Stimulated activated CD8-positive, alpha-beta memory T cell treated with anti-CD3 and anti-CD28 coated beads, Interleukin-4, amount 100 ng/mL, for 24 hours (primary cell): ENCODE measurements around the gene SLIT1.

ENCODE experiments used
- DNase-seq: peaks from one replicate; pipeline ENCODE4 v3.0.0-alpha.2; 2020; ENCODE audit warnings: low read depth

Gene SLIT1

GRCh38 chr10:96971324-96971723 lies 214.4 kb downstream of the SLIT1 start:
- no peak for DNase-seq

DNA sequence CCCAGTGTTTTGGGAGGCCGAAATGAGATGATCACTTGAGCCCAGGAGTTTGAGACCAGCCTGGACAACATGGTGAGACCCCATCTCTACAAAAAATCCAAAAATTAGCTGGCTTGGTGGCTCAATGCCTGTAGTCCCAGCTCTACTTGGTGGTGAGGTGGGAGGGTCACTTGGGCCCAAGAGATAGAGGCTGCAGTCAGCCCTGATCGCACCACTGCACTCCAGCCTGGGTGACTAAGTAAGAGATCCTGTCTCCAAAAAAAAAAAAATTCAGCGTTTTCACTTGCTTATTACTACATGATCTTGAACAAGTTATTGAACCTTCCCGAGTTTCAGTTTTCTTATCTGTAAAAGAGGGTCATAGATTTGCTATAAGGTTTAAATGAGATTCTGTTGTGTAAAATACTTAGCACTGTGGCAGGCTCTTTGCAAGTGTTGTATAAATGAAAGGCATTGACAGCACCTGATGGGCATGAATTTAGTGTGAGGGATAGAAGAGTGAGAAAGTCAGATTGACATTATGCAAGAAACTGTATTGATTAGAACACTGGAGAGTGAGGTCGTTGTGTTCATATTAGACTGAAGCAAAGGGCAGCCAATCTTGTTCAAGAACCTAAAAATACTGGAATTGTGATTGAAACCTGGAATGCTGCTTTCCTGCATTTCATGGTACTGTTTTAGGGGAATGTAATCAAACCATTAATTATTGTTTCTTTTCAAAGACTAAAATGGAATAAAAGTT lies 216.9 kb downstream of the SLIT1 start:
- DNase-seq: no peak

DNA sequence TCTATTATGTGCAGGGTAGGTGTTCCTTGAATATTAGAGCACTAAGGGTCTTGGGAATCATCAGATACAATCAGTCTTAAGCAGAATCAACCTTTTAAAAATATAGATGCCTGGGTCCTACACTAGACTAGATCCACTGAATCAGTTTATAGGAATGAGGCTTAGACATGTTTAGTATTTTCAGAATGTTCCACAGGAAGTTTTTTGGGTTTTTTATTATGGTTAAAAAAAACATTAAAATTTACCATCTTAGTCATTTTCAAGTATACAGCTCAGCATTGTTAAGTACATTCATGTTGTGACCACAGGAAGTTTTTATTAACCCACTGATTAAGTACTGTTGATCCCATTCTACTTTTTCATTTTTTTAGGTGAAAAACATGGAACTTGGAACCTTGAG lies 217.9 kb downstream of the SLIT1 start:
- no peak for DNase-seq

- no peak for DNase-seq
These were observed 221.6 kb downstream of the SLIT1 start for GRCh38 chr10:96964131-96964530.

GRCh38 chr10:96960872-96961271 lies 224.9 kb downstream of the SLIT1 start:
- no peak for DNase-seq

- DNase-seq: no peak
These were observed 226.0 kb downstream of the SLIT1 start for GRCh38 chr10:96959733-96960132.

- DNase-seq: no peak
These were observed 227.7 kb downstream of the SLIT1 start for GRCh38 chr10:96958071-96958470.

DNA sequence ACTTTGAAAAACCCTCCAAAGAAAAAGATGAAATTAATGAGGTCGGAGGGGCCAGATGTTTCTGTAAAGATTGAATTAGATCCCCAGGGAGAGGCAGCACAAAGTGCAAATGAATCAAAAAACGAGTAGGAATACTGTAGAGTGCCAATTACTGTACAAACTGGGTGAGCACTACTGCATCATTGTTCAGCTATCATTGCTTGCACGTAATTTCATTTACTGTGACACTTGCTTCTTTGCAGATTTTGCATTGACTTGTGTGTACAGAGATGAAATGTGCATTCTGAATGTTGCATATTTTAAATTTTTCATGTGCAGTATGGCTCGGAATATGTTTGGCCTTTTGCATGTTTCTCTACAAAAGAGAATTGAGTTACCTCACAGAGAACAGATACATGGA lies 230.0 kb downstream of the SLIT1 start:
- DNase-seq: no peak

- no peak for DNase-seq
These were observed 233.8 kb downstream of the SLIT1 start for GRCh38 chr10:96951954-96952353.

DNA sequence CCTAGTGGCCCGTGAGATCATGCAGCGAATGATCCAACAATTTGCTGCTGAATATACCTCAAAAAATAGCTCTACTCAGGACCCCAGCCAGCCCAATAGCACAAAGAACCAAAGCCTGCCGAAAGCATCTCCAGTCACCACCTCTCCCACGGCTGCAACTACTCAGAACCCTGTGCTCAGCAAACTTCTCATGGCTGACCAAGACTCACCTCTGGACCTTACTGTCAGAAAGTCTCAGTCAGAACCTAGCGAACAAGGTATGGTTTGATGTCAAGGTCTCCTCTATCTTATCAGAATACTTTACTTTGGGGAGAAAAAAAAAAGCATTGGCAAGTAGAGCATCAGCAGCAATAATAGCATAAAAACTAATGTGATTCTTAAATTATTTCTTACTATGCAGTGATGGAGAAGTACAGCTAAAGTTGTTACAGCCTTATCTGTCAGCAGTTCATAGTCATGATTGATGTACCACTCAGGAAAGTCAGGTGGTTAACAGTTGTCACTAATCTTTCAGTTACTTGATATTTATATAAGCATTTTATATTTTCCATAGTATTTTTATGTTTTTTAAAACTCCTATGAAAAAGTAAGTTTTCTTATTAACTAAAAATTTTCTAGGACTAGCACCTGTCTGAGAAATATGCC lies 236.6 kb downstream of the SLIT1 start:
- DNase-seq: no peak
